Stimulated activated CD4-positive, alpha-beta T cell treated with anti-CD3 and anti-CD28 coated beads, TNF-alpha, amount 100 ng/mL, for 1 hour (primary cell): ENCODE measurements around the gene MAP9.
A peak's percentile ranks its signal among the peaks of the same experiment; 100 is the strongest.
"Not testable (repeated sequence)": the region's sequence is repeated elsewhere in the genome, so short reads cannot be mapped to it uniquely, and the experiment has no call there.

ENCODE experiments used
- DNase-seq, 3 donors: peaks; one replicate each; pipeline ENCODE4 v3.0.0-alpha.2; 2020; ENCODE audit warnings: low read depth in 3 of 3, low spot score in 1 of 3

Gene MAP9

DNA sequence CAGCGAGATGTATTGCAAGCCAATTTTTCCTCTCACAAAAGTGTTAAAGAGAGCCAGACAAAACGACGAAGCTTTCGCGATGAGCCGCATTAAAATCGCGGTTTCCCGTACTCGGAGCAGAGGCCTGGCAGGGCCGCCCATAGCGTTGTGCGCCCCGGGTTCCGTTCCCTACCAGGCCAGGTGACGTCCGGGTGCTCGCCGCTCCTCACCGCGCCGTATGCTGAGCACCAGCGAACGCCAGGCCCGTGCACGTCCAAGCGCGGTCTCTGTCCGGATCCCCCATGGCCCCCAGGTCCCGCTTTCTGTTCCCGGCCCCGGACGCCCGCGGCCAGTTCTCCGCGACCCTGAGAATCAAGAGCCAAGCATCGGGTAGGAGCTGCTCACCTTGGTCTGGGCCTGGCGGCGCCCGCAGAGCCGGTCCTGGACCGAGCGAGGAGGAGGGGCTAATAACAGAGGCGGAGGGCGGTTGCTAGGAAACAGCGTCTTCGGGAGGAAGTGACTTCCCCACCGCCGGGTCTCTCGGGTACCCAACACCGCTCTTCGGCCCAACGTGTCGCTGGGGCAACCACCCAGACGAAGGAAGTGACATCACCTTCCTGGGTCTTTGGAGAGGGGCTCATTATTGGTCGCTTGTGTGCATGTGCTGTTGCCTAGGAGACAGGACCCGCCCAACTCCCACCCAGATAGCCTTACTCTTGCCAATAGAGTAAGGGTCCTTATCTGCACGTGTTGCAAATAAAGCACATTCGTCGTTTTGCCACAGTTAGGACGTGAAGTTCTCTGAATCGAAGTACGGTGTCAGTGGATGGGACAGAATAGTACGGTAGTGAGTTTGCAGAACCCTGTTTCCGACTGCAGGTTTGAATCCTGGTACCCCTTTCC lies at the start of gene MAP9:
MAP9 (minus strand) TSS at position 579 of the 882 bp plus-strand sequence. CDS start 1,115 bp downstream, outside the sequence.
- DNase-seq = peak; percentile 64 to 76 (median 75)

DNA sequence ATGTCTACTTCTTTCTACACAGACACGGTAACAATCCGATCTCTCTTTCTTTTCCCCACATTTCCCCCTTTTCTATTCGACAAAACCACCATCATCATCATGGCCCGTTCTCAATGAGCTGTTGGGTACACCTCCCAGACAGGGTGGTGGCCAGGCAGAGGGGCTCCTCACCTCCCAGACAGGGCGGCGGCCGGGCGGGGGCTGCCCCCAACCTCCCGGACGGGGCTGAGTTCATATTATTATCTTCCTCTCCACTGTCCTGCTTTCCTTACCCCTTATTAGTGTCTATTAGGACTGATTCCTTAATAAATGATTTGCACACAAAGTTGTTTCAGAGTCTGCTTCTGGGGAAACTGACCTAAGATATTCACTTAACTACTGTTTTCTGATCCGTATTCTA lies 48.0 kb upstream of the MAP9 start:
- DNase-seq = not testable (repeated sequence)

GRCh38 chr4:155423671-155424070 lies 46.9 kb upstream of the MAP9 start:
- DNase-seq = no peak

DNA sequence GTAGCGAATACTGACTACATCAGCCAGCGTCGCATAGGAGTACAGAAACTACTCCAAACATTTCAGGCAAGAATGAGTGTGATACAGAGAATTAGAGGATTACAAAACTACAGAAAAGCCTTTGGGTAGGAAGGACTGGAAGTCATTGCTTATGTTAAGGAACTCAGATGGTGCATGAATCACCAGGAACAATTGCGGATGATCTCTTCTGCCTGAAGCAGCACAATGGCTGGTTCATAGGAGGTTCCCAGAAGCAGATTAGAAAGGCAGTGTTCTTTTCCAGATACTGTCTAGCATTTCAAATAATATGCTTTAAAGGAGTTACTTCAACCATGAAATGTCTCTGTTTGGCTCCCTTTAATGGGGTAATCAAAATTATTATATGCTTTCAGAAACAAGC lies 42.5 kb upstream of the MAP9 start:
- no peak for DNase-seq

GRCh38 chr4:155415662-155416061 lies 38.9 kb upstream of the MAP9 start:
- DNase-seq = no peak

DNA sequence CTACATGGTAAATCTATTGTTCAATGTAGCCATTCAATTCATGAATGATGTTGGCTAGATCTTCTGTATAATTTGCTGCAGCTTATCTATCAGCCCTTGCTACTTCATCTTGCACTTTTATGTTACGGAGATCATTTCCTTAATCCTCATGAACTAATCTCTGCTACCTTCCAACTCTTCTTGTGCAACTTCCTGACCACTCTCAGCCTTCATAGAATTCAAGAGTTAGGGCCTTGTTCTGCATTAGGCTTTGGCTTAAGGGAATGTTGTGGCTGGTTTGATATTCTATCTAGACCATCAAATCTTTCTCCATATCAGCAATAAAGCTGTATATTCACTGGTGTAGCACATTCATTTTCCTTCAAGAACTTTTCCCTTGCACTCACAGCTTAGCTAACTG lies 36.7 kb upstream of the MAP9 start:
- DNase-seq = no peak

DNA sequence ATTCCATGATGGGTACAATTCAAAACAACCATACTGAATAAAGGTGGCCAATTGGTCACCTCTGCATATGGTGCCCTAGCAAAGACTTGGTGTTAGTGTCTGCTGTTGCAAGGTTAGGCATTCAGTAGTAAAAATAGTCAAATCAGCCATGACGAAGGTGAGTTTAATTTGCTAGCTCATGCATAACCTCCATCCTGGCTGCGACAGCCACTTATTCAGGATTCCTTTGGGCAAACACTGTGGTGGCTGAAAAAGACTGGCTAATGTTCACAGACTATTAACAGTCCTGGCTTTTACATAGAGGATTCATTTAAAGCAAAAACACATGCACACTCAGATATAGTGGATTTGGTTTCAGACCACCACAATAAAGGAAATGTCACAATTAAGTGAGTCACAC lies 34.8 kb upstream of the MAP9 start:
- no peak for DNase-seq

- no peak for DNase-seq
These were observed 32.0 kb upstream of the MAP9 start for GRCh38 chr4:155408796-155409195.

GRCh38 chr4:155407480-155407879 lies 30.7 kb upstream of the MAP9 start:
- no peak for DNase-seq

DNA sequence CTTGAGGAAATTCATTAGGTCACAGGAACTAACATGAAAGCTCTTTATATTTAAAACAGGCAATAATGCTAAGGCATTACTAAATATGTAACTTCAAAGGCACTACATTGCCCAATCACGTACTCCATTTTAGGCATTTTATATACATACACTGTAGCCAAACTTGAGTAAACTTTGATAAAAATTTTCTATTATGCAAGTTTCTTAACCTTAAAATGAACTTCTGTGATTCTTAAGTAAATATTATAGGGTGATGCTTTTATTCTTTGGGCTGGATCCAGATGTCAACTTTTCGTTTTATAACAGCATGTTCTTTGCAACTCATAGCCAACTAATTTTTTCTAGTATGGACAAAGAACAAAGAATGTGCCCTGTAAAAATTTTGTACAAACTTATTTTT lies 28.3 kb upstream of the MAP9 start:
- no peak for DNase-seq

DNA sequence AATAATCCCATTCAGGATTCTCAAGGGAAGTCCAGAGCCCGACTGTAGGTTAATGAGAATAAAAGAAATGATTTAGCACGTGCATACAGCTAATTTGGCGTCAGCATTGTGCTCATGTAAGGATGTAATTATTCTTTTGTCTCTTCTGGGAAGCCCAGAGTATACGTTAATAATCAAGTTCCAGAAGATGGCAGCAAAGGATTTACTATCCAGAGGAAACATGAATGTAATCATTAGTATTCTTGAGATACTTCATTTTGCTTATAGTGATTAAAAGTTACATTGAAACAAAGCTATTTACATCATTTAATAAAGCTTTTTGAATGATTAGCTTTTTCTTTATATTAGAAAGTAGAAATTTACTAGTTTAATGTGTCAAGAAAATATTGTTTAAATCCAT lies 27.1 kb upstream of the MAP9 start:
- DNase-seq = no peak

DNA sequence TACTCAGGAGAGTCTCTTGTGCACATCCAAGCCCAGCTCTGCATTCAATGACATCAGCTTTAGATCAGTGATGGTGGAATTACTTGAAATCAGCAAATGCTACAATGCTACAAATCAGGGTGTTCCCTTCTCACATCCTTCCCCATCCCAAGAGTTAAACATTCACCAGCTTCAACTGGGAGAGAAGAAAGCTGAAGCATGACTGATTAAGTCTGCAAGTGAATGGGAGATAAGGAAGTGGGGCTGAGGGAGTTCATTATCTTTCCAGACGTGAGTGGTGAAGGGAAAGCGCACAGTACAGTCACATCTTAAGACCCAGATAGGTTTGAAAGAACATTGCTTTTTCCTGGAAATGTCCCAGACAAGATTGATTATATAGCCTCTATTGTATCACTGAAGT lies 26.2 kb upstream of the MAP9 start:
- no peak for DNase-seq

DNA sequence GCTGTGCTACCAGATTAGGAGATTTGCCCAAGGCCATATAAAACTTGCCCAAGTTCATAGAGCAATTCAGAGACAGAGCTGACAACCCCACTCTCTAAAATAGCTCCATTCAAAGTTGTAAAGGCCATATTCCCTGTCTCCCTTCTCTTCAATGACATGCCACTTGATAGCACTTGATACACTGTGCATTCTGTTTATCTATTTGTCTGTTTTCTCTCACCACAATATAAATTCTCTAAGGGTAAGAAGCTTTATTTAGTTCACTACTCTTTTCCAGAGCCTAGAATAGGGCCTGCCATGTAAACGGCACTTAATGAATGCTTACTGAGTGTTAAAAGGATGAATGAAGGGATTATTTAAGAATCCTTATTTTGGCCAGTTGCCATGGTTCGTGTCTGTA lies 24.1 kb upstream of the MAP9 start:
- no peak for DNase-seq

DNA sequence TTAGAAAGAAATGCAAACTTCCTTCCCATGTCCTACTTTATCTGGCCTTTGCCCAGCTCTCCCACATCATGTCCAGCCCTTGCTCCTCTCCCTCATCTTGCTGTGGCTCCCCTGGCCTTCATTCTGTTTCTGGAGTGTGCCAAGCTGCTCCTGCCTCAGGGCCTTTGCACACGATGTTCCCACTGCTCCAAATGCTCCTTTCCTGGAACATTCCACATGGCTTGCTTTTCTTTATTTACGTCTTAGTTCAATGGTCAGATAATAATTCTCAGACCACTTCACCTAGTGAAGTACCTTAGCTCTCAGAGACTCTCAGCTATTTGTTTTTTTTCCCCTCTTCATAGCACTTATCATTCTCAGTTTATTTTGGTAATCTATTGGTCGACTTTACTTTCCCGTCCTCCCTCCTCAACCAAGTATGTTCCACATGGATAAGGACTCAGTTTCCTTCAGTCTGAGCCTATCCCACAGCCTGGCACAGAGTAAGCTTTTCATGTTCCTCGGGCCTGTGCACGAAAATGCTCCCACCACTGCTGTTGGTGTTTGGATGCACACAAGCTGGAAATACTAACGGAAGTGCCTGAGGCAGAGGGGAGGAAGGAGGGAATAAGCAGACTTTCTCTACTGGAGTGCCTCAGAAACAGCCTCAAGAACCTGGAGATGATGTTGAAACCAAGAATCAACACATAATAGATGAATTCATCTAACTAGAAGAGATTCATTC lies 23.4 kb upstream of the MAP9 start:
- no peak for DNase-seq

DNA sequence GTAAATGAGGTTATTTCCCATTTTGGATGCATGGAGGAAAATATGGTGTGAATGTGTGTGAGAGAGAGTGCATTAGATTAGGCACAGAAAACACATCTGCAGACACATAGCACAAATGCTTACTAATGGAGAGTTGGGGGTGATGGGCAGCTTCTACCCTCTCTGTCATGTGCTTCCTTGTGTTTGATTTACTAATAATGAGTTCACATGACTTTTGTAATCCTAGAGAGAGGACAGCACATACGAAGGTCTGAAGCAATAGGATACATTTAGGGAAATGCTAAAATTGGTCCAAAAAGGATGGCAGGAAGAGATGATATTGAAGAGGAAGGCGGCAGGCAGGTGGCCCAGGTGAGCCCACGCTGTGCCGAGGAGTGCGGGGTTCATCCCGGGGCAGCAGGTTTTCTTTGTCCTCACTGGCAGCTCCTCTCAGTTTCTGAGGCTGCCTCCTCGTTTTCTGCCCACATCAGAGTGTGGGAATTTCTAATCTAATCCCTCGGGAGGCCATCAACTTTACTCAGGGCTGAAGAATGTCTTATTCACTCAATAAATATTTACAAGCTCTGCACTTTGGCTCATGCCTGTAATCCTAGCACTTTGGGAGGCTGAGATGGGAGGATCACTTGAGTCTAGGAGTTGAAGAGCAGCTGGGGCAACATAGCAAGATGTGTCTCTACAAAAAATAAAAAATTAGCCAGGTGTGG lies 15.9 kb upstream of the MAP9 start:
- no peak for DNase-seq

DNA sequence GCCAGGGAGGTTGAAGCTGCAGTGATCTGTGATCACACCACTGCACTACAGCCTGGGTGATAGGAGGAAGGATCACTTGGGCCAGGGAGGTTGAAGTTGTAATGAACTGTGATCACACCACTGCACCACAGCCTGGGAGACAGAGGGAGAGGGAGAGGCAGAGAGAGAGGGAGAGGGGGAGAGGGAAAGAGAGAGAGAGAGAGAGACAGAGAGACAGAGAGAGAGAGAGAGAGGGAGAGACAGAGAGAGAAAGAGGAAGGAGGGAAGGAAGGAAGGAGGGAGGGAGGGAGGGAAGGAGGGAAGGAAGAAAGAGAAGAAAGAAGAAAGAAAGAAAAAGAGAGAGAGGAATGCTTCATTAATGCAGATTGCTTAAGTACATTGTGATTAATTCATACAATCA lies 15.2 kb upstream of the MAP9 start:
- DNase-seq = no peak

DNA sequence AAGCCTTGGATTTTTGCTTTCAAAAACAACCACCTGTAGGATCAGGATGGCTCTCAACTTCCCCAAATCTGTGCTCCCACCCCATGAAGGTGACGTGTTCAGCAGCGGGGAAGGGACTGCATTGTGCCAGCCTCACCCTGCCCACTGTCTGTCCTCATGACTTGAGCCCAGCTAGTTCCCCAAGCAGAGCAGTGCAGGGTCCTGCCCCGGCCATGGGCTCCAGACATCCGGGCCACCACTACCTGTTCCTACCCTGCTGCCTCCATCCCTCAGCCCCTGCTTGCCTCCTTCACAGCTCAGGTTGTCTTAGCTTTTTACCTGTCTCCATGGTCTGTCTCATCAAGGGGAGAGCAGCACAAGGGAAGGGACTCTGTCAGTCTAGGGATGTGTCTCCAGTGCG lies 11.4 kb upstream of the MAP9 start:
- no peak for DNase-seq

- DNase-seq = no peak
These were observed 6.8 kb upstream of the MAP9 start for GRCh38 chr4:155383541-155383940.

DNA sequence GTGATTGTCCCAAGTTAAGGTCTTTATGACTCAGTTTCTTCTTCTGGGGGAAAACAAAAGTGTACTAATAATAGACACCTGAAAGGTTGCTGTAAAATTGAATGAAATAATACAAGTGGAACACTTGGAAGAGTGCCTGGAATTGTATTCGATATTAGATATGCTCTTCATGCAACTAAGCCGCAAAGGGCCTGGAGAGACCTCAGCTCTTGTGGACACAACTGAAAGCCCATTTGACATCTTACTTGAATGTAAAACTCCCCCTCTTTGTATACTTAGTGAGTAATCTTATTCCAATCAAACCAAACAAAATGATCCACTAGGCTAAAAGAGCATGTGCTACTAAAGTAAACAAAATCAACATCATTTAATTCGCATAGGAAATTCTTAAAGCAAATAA lies 511 bp upstream of the MAP9 start:
- no peak for DNase-seq

GRCh38 chr4:155371432-155372043 lies 5.2 kb downstream of the MAP9 start:
- no peak for DNase-seq

GRCh38 chr4:155367608-155368007 lies 9.2 kb downstream of the MAP9 start:
- DNase-seq = no peak
